AG09309 (cell line): ENCODE results near the gene TMEM164.

Source experiments
- DNase-seq: peaks from one replicate; pipeline ENCODE4 v3.0.0-alpha.2; 2010; ENCODE audit warnings: low read depth
- H3K4me3 ChIP-seq: 2 replicates; pipeline ENCODE4 v1.5.1; 2011; ENCODE audit warnings: mild to moderate bottlenecking, low read depth, low read length, moderate library complexity; ENCODE audit not compliant: control insufficient read depth
- TF ChIP-seq, protein P1 (sequence below): IDR thresholded peaks from 2 replicates; pipeline ENCODE4 v1.5.1; 2011; ENCODE audit warnings: mild to moderate bottlenecking, low read depth, low read length, inconsistent platforms; ENCODE audit not compliant: insufficient read depth, control insufficient read depth; ENCODE audit errors: missing control alignments

Gene TMEM164

DNA sequence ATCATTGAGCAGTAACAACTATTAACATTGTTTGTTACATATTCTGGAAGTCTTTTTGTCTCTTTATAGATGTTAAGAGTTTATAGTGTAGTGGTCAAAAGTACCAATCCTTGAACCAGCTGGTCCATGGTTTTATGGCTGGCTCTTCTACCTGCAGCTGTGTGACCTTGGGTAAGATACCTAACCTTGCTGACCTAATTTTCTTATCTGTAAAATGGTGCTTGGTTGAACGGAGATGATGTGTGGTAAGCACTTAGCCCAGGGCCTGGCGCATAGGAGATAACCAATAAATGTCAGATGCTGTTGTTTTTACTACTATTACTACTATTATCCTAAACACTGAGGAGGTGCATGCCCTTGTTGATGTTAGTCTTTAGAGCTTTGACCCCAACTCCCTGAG lies 116.6 kb downstream of the TMEM164 start:
- TF ChIP-seq, protein P1, sequence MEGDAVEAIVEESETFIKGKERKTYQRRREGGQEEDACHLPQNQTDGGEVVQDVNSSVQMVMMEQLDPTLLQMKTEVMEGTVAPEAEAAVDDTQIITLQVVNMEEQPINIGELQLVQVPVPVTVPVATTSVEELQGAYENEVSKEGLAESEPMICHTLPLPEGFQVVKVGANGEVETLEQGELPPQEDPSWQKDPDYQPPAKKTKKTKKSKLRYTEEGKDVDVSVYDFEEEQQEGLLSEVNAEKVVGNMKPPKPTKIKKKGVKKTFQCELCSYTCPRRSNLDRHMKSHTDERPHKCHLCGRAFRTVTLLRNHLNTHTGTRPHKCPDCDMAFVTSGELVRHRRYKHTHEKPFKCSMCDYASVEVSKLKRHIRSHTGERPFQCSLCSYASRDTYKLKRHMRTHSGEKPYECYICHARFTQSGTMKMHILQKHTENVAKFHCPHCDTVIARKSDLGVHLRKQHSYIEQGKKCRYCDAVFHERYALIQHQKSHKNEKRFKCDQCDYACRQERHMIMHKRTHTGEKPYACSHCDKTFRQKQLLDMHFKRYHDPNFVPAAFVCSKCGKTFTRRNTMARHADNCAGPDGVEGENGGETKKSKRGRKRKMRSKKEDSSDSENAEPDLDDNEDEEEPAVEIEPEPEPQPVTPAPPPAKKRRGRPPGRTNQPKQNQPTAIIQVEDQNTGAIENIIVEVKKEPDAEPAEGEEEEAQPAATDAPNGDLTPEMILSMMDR, result no peak
- H3K4me3 ChIP-seq, result no peak overlapping the region
- no peak for DNase-seq

DNA sequence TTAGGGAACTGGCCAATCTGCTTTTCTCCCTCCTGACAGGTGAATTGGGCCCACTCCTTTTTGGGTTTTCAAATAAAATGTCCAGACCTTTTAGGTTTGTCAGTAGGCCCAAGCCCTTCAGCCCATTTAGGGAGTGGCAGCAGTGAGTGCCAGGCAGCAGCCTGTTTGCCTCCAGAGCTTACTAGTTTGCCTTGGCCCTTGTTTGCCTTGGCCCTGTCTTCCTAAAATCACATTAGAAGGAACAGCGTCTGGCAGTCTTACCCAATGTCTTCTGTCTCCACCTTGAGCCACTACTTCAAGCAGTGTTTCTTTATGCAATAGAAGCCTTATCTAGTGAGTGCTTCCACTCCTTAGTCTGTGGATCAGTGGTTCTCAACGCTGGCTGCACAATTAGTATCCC lies 117.1 kb downstream of the TMEM164 start:
- DNase-seq, result no peak
- TF ChIP-seq, protein P1, result no peak
- H3K4me3 ChIP-seq, result no peak overlapping the region

DNA sequence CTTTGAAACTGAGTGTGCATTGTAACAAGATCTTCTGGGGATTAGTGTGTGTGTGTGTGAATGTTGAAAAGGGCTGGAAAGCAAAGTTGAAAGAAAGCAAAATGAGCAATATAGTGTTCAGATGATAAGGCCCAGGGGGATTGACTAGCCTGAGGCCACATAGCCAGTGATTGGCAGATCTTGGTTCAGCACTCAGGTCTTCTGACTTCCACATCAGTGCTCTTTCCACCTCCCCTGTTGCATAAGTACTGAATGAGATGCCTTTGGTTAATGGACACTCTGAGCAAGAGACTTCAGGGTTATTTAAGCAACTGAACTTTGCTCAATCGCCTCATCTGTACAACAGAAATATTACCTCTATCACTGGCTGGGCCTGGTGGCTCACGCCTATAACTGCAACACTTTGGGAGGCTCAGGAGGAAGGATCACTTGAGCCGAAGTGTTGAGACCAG lies 120.4 kb downstream of the TMEM164 start:
- H3K4me3 ChIP-seq, result no peak overlapping the region
- no peak for DNase-seq
- TF ChIP-seq, protein P1, result no peak

DNA sequence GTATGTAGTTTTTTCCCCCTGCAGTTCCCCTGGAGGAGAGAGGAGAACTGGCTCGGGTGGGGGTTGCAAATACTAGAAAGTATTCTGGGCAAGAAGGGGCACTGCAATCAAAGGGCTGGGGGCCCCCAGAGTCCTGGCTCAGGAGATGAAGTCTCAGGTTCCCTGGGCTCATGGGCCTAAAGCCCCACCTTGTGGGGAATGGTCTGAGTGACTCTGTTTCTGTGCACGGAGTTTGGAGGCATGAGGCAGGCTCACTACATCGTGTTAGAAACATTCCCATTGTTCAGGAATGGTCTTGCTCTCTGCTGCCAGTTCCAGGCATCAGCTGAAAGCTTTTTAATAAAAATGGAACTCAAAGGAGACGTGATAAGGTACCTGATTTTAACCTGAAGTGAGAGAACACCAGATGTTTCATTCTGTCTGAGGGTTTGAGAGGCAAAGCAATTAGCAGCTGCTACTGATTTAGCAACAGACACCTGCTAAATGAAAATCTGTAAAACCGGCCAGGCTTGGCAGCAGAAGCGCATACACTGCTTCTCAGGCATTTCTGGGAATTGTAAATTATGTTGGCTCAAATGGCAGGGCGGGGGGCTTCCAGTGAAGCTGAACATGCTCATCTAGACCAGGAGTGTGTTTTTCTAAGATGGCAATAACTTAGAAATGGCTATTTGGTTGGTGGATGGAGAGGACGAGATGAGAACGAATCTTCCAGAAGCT lies 122.7 kb downstream of the TMEM164 start:
- TF ChIP-seq, protein P1, result peak; percentile 27
- H3K4me3 ChIP-seq, result no peak overlapping the region
- no peak for DNase-seq

DNA sequence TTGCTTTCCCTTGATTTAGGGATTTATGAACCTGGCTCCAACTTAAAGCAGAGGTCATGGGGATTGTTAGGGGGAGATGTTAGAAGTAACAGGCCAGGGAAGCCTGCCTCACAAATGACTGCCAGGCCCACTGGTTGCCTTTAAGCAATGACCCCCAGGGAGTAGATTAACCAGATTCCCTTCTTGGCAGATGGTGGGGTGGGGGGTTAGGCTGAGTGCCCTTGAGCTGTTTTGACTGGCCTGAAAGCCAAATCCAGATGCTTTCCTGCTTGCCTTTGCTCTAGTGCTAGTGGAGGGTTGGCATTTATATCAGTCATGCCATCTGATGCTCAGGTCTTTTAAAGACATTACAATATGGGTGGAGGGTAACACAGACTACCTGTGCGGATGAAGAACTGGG lies 128.1 kb downstream of the TMEM164 start:
- DNase-seq, result no peak
- H3K4me3 ChIP-seq, result no peak overlapping the region
- TF ChIP-seq, protein P1, result no peak

DNA sequence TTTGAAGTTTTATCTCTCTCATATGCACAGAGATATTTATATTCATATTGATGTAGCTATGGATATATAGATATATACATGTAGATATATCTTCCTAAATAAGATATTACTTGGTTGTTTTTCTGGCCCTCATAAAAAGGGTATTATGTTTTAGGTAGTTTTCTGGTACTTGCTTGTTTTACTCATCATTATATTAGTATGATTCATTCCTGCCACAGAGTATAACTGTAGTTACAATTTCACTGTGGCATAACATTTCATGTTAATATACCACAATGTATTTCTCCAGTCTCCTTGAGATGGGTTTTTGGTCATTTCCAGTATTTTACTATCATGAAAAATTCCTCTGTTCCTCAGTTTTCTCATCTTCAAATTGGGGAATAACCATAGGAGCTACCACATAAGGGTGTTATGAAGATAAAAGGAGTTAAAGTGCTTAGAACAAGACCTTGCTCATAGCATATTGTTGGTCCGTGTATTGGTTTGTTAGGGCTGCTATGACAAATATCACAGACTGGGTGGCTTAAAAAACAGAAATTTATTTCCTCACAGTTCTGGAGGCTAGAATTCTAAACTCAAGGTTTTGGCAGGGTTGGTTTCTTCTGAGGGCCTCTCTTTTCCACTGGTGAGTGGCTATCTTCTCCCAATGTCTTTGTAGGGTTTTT lies 129.7 kb downstream of the TMEM164 start:
- TF ChIP-seq, protein P1, result no peak
- no peak for DNase-seq
- no peak overlapping the region for H3K4me3 ChIP-seq
